OCI-LY3 (cell line): Measurements from ENCODE around the gene TSR1.

Source experiments
- EZH2phosphoT487 ChIP-seq: fragments of 200-600 bp; shearing (Covaris generic); IDR thresholded peaks from 2 replicates; pipeline ENCODE4 v1.6.1; 2018; ENCODE audit warnings: antibody characterized with exemption, mixed run types, low read depth
- TF ChIP-seq, protein P1 (sequence below): fragments of 200-600, 300-600 bp; sonication (generic); IDR thresholded peaks from 2 replicates; pipeline ENCODE4 v1.5.1; 2014; ENCODE audit warnings: antibody characterized with exemption, low read length, low read depth

DNA sequence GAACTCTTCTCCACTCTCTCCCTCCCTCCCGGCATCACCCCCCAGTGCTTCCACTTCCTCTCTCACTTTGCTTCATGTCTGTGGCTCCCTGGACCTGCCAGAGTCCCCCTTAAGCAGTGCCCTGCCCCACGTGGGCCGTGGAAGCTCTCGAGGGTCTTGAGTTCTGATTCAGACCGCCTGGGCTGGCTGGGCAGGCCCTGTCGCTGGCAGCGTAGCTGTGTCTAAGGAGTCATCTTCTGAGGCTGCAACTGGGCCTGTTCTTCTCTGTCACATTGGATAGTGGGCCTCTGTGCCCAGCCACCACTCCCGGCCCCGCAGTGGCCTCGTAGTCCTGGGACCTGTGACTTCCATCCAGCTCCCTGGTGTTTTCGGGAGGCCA lies 33.9 kb upstream of the TSR1 start:
- TF ChIP-seq, protein P1, sequence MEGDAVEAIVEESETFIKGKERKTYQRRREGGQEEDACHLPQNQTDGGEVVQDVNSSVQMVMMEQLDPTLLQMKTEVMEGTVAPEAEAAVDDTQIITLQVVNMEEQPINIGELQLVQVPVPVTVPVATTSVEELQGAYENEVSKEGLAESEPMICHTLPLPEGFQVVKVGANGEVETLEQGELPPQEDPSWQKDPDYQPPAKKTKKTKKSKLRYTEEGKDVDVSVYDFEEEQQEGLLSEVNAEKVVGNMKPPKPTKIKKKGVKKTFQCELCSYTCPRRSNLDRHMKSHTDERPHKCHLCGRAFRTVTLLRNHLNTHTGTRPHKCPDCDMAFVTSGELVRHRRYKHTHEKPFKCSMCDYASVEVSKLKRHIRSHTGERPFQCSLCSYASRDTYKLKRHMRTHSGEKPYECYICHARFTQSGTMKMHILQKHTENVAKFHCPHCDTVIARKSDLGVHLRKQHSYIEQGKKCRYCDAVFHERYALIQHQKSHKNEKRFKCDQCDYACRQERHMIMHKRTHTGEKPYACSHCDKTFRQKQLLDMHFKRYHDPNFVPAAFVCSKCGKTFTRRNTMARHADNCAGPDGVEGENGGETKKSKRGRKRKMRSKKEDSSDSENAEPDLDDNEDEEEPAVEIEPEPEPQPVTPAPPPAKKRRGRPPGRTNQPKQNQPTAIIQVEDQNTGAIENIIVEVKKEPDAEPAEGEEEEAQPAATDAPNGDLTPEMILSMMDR: no peak
- TF ChIP-seq EZH2phosphoT487: no peak
